D721Med (cell line): ENCODE measurements around the gene MSI2.

ENCODE experiments used
- DNase-seq: peaks from one replicate; pipeline ENCODE4 v3.0.0; 2011; ENCODE audit warnings: low spot score; ENCODE audit not compliant: insufficient read length
- FAIRE-seq: peaks from 2 replicates; lab custom pipeline; 2011; peaks lifted over from hg19 to GRCh38; lab: Jason Lieb, UNC
- TF ChIP-seq, protein P1 (sequence below): IDR thresholded peaks from 2 replicates; pipeline ENCODE4 v1.5.1; 2012; ENCODE audit warnings: mild to moderate bottlenecking, control low read depth; ENCODE audit not compliant: insufficient read depth; ENCODE audit errors: missing control alignments

The MSI2 gene

DNA sequence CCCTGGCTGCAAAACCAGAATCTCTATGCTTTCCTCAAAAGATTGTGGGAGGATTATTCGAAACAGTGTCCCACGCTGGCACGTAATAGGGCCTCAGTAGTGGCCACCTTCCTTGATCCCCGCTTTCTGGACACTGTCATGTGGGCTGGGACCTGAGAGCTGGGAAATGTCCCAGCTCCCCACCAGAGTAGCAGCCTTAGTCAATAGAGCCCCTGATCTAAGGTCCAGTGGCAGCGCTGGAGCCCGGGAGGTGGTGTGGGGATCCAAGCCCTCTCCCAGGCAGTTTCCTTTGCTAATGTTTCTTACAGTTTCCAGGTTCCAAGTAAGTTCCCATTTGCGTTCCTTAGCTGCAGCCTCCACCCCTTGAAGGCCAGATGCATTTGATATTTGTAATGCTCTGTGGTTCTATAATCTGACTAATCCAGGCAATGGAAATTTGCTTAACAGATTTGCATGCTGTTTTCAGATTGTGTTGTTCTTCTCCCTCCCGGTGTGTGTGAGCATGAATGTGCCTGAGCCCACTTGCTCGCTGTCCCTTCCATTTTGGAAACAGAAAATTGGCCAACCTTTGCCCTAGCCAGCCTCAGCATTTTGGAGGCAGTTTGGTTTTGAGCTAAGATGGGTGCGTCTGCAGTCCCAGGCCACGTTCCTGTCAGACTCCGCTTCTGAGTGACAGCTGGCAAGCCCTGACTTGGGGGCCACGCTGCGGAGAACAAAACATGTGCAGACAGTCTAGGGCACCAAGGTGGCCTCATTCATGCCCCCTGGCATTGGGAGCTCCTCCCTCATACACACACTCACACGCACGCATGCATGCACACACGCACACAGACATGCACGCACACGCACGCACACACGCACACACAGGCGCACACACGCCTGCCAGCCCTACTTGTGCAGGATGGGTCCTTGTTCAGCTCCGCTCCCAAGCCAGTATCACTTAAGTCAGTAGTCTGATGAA, 419.4 kb downstream of the MSI2 start:
- TF ChIP-seq, protein P1, sequence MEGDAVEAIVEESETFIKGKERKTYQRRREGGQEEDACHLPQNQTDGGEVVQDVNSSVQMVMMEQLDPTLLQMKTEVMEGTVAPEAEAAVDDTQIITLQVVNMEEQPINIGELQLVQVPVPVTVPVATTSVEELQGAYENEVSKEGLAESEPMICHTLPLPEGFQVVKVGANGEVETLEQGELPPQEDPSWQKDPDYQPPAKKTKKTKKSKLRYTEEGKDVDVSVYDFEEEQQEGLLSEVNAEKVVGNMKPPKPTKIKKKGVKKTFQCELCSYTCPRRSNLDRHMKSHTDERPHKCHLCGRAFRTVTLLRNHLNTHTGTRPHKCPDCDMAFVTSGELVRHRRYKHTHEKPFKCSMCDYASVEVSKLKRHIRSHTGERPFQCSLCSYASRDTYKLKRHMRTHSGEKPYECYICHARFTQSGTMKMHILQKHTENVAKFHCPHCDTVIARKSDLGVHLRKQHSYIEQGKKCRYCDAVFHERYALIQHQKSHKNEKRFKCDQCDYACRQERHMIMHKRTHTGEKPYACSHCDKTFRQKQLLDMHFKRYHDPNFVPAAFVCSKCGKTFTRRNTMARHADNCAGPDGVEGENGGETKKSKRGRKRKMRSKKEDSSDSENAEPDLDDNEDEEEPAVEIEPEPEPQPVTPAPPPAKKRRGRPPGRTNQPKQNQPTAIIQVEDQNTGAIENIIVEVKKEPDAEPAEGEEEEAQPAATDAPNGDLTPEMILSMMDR: no peak
- peak; percentile 80 for DNase-seq
- FAIRE-seq: no peak

DNA sequence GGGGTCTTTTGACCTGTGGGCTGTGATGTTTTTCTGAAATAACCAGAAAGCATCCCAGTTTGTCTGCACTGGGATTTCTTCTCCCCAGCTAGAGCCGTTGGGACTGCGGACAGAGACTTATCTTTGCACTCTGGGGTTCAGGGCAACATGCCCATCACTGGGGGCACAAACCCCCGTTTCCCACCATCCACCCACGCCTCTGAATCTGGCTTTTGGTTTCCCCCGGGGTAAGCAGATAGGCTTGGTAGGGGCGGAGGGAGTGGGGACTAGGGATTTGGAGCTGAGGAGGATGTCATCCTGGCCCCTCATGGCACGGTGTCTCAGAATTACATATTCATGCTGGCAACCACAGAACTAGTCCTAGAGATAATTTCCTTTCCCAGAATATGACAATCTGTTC, 420.2 kb downstream of the MSI2 start:
- DNase-seq: no peak
- no peak for FAIRE-seq
- TF ChIP-seq, protein P1: no peak

DNA sequence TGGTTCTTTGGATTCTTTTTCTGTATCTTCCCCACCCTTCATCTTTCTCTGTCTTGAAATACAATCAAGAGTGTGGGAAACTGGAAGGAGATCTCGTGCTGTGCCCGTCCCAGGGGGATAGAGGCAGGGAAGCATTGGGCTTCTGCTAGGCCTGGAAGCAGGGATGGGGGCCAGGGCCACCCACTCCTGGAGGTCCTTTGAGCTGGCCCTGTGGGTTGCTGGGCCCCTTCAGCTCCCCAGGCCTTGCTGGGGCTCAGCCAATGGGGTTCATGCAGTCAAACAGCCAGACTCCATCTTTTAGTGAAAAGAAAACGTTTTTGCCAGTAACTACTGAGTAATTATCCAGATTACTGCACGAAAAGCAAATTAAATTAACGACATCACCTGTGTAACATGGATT, 421.0 kb downstream of the MSI2 start:
- DNase-seq (no peak), FAIRE-seq (no peak)
- TF ChIP-seq, protein P1: no peak

DNA sequence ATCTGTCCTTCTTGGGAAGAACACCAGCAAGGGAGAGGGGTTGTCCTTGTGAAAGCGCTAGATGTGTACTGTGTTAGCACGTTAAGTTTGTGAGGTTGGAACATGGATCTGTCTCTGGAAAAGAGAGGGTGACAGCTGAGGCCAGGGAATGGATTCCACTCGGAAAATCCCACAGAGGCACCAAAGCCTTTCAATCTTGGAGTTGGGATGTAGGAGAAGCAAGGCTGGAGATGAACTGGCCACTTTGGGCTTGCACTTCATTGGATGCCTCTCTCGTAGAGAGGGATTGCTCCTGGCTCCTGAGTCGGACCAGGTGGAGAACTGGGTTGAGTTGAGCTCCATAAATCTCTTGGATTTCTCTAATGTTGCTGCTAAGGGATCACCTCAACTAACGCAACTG, 421.5 kb downstream of the MSI2 start:
- no peak for FAIRE-seq

DNA sequence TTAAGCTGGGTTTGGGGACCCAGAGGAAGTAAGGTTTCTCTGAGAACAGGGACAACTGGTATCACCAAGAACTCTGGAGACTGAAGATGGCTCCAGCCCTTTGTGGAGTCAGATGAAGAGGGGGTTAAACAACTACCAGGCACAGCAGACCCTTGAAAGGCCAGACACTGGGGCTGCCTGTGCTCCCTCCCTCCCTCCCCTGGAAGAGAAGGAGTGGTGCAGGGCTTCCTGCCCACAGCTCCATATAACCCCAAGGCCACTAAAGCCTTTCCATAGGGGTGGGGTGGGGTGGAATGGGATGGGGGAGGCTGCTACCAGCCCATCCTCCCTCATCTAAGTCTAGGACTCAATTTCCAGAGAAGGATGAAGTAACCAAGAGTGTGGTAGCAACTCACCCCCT, 422.1 kb downstream of the MSI2 start:
- DNase-seq (no peak), FAIRE-seq (no peak)
- TF ChIP-seq, protein P1: no peak

More for the DNA sequence above, 421.5 kb downstream of the MSI2 start:
- no peak for DNase-seq
- TF ChIP-seq, protein P1: no peak

DNA sequence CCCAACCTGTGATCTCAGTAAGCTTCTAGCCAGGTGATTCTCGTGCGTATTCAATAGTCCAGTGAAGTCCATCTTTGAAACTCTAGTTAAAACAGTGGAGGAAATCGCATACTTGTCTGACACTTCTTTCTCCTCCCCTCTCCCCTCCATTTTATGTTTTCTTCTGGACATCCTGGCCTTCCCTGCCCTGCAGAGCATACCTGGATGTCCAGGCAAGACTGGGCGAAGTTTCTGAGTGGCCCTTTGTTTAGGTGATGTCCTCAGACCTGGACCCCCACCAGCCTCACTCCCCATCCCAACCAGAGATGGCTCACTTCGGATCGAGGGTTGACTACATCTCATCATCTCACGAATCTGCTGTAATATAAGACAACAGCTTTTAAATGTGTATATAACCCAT, 423.0 kb downstream of the MSI2 start:
- no peak for FAIRE-seq
- TF ChIP-seq, protein P1: no peak
- no peak for DNase-seq
